Immature natural killer cell (primary cell): ENCODE results near the gene GATC. TPM values are rescaled to one million over a fixed set of nuclear protein-coding genes. Genes with fewer than 3 reads are reported as not detected.
A peak's percentile ranks its signal among the peaks of the same experiment; 100 is the strongest.

ENCODE experiments used
- DNase-seq, 3 donors: peaks; one replicate each; pipeline ENCODE4 v3.0.0; 2022; ENCODE audit warnings: mixed read lengths in 1 of 3
- H3K27ac Mint-ChIP-seq, 6 donors: one replicate each; pipeline ENCODE4 v1.8.0; 2020; ENCODE audit warnings: mixed read lengths in 6 of 6, mild to moderate bottlenecking in 5 of 6, inconsistent platforms in 4 of 6, moderate library complexity in 3 of 6
- H3K27me3 Mint-ChIP-seq, 3 donors: one replicate each; pipeline ENCODE4 v1.8.0; 2020 to 2021; ENCODE audit warnings: low read depth in 3 of 3, mild to moderate bottlenecking in 3 of 3, mixed read lengths in 3 of 3, moderate library complexity in 3 of 3, inconsistent platforms in 1 of 3
- H3K36me3 Mint-ChIP-seq, 3 donors: one replicate each; pipeline ENCODE4 v1.8.0; 2020; ENCODE audit warnings: mixed read lengths in 3 of 3, inconsistent platforms in 2 of 3, mild to moderate bottlenecking in 2 of 3
- H3K4me1 Mint-ChIP-seq, 2 donors: one replicate each; pipeline ENCODE4 v1.8.0; 2020; ENCODE audit warnings: inconsistent platforms in 2 of 2, mild to moderate bottlenecking in 2 of 2, mixed read lengths in 2 of 2, moderate library complexity in 1 of 2
- H3K4me3 Mint-ChIP-seq, 5 donors: one replicate each; pipeline ENCODE4 v1.8.0; 2020; ENCODE audit warnings: mild to moderate bottlenecking in 5 of 5, mixed read lengths in 5 of 5, inconsistent platforms in 3 of 5, moderate library complexity in 3 of 5
- H3K9me3 Mint-ChIP-seq, 6 donors: one replicate each; pipeline ENCODE4 v1.8.0; 2020; ENCODE audit warnings: mild to moderate bottlenecking in 6 of 6, mixed read lengths in 6 of 6, inconsistent platforms in 4 of 6, moderate library complexity in 3 of 6
- polyA plus RNA-seq, 3 donors: library from polyadenylated mRNA; unstranded; fragments of 300-500 nt; fragmentation: Illumina TruSeq; gene quantifications; one replicate each; pipeline ENCODE4 v1.2.3, GENCODE V29; 2021

The GATC gene
- polyA plus RNA-seq, 3 donors from 2014 or later = 8.3 to 26.7 (median 23.3) TPM

GRCh38 chr12:120468821-120469449, 22.7 kb downstream of the GATC start:
- H3K4me1 Mint-ChIP-seq = peaks cover 72 to 81% of the 10 kb centered on the region in 2 donors
- H3K27ac Mint-ChIP-seq = peak overlapping the region; percentile 88 to 98 (median 92)

GRCh38 chr12:120469450-120470149, 23.4 kb downstream of the GATC start, which contains the start of gene SRSF9:
SRSF9 (minus strand) TSS chr12:120469748; CDS start chr12:120469609, 139 bp downstream.
- H3K9me3 Mint-ChIP-seq = no peaks in the 10 kb centered on the region
- H3K4me3 Mint-ChIP-seq = peak within 1 kb of the TSS; percentile 90 to 100 (median 97)
- H3K27me3 Mint-ChIP-seq = peaks cover 5 to 13% (median 10%) of the 10 kb centered on the region in 3 donors
- H3K4me1 Mint-ChIP-seq = peaks cover 77 to 84% of the 10 kb centered on the region in 2 donors
- DNase-seq = peak; percentile 97 to 98 (median 98)
- H3K36me3 Mint-ChIP-seq = peaks cover 8 to 22% (median 8%) of the 10 kb centered on the region in 3 donors
- H3K27ac Mint-ChIP-seq = peak within 1 kb of the TSS; percentile 88 to 99 (median 96)

More at GRCh38 chr12:120468821-120469449, 22.7 kb downstream of the GATC start:
- Mint-ChIP-seq H3K36me3 (peaks cover 7 to 28% (median 10%) of the 10 kb centered on the region in 3 donors), H3K27me3 (peaks cover 5 to 13% (median 10%) of the 10 kb centered on the region in 3 donors), H3K4me3 (peak overlapping the region; percentile 90 to 100 (median 97)), H3K9me3 (no peaks in the 10 kb centered on the region)
- no peak for DNase-seq

DNA sequence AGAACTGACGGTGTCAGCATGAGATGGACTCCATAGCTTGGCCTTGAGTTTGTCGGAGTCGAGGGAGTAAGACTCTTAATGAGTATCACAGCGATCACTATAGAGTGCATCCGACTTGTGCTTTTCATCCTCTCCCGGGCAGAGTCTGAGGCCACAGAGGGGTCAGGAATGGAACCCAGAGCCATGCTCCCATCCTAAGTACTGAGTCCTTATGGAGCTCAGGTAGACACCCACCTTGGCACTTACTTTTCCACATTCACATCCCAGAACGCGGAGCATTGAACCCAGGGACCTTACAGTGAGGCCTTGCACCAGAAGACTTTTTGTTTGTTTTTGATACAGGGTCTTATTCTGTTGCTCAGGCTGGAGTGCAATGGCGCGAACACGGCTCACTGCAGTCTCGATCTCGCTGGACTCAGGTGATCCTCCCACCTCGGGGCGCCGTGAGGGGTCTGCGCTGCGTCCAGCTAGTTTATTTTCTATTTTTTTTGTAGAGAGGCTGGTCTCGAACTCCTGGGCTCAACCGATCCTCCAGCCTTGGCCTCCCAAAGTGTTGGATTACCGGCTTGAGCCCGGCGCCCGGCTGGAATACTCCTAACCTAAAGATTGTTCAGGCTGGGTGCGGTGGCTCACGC, 24.0 kb downstream of the GATC start:
- H3K4me3 Mint-ChIP-seq = peak overlapping the region; percentile 90 to 100 (median 97)
- H3K27me3 Mint-ChIP-seq = peaks cover 5 to 13% (median 10%) of the 10 kb centered on the region in 3 donors
- H3K36me3 Mint-ChIP-seq = peaks cover 7 to 15% (median 8%) of the 10 kb centered on the region in 3 donors
- H3K27ac Mint-ChIP-seq = peak overlapping the region; percentile 88 to 99 (median 96)
- no peaks in the 10 kb centered on the region for H3K9me3 Mint-ChIP-seq
- peaks cover 80 to 84% of the 10 kb centered on the region in 2 donors for H3K4me1 Mint-ChIP-seq
- no peak for DNase-seq

GRCh38 chr12:120472521-120472920, 26.3 kb downstream of the GATC start:
- H3K9me3 Mint-ChIP-seq = no peaks in the 10 kb centered on the region
- DNase-seq = no peak
- H3K27me3 Mint-ChIP-seq = peaks cover 5 to 14% (median 10%) of the 10 kb centered on the region in 3 donors
- peaks cover 76 to 78% of the 10 kb centered on the region in 2 donors for H3K4me1 Mint-ChIP-seq
- H3K36me3 Mint-ChIP-seq = peaks cover 4 to 8% (median 7%) of the 10 kb centered on the region in 3 donors
- H3K4me3 Mint-ChIP-seq = peak overlapping the region; percentile 4 to 100 (median 90)
- peak overlapping the region in 5 of 6 donors; percentile 46 to 91 (median 65) for H3K27ac Mint-ChIP-seq

GRCh38 chr12:120473807-120474615, 27.8 kb downstream of the GATC start:
- Mint-ChIP-seq H3K4me1 (peaks cover 64 to 67% of the 10 kb centered on the region in 2 donors), H3K4me3 (peak overlapping the region in 4 of 5 donors; percentile 19 to 53 (median 42)), H3K27me3 (peaks cover 3 to 8% (median 6%) of the 10 kb centered on the region in 3 donors), H3K36me3 (peaks cover 3 to 7% (median 7%) of the 10 kb centered on the region in 3 donors), H3K9me3 (no peaks in the 10 kb centered on the region), H3K27ac (peak overlapping the region; percentile 41 to 86 (median 76))
- DNase-seq = no peak

DNA sequence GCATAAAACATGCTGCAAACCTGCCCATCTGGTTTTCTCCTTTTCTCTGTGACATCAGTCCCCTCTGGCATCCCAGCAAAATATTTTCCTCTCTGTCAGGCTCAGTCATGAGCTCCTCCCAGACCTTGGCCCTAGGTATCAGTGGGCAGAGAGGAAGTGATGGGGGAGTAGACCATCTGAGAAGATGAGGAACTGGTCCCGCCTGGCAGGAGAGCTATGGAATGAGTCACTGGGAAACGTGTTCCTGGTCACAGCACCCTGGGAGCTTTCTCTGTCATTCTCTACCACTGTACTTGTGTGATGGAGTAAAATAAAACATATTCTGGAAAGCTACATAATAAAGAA, 28.3 kb downstream of the GATC start:
- Mint-ChIP-seq H3K4me3 (peak overlapping the region in 2 of 5 donors; percentile 14 to 15), H3K9me3 (no peaks in the 10 kb centered on the region), H3K27me3 (peaks cover 1 to 4% (median 2%) of the 10 kb centered on the region in 3 donors), H3K27ac (peak overlapping the region; percentile 41 to 86 (median 70)), H3K4me1 (peaks cover 68 to 70% of the 10 kb centered on the region in 2 donors), H3K36me3 (peaks cover 3 to 7% (median 7%) of the 10 kb centered on the region in 3 donors)
- no peak for DNase-seq

DNA sequence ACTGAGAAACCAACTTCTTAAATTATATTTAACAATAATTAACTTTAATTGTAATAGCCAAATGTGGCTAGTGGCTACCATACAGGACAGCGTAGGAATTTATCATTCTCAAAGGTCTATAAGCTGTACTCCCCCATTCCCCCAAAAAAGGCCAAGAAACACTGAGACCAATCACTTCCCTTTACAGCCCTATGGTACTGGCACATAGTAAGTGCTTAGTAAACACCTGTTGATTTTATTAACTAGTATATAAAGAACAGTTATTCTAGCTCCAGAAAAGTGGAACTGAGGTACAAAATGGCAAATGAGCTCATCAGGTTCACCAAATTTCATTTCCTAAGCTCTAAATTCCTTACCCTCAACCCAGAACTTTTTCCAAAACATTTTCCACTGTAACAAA, 29.4 kb downstream of the GATC start:
- H3K9me3 Mint-ChIP-seq = no peaks in the 10 kb centered on the region
- H3K4me1 Mint-ChIP-seq = peaks cover 71% of the 10 kb centered on the region in 2 donors
- H3K27ac Mint-ChIP-seq = peak overlapping the region; percentile 67 to 85 (median 78)
- peak overlapping the region in 1 of 5 donors; percentile 51 for H3K4me3 Mint-ChIP-seq
- H3K36me3 Mint-ChIP-seq = peaks cover 0 to 4% (median 4%) of the 10 kb centered on the region in 3 donors
- DNase-seq = no peak
- peaks cover 0 to 3% (median 2%) of the 10 kb centered on the region in 3 donors for H3K27me3 Mint-ChIP-seq

DNA sequence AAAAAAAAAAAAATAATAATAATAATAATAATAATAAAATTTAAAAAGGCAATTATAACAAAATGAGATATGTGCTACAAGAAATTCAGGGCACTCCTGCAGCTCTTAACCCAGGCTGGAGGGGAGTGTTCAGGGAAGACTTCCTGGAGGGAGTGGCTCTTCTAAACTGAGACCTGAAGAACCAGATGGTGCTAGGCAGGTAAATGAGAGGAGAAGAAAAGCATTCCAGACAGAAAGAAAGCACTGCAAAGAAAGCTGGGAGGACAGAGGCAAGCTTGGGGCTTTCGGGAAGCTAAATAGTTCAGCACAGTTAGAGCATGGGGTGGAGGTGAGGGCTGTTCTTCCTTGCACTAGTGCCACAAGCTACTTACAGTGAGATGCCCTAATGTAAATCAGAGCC, 33.2 kb downstream of the GATC start:
- DNase-seq = no peak
- Mint-ChIP-seq H3K9me3 (no peaks in the 10 kb centered on the region), H3K4me3 (peak overlapping the region; percentile 87 to 95 (median 89)), H3K36me3 (peaks cover 8 to 14% (median 11%) of the 10 kb centered on the region in 3 donors), H3K4me1 (peaks cover 72 to 73% of the 10 kb centered on the region in 2 donors), H3K27ac (peak overlapping the region; percentile 94 to 100 (median 98)), H3K27me3 (peaks cover 3 to 12% (median 8%) of the 10 kb centered on the region in 3 donors)

DNA sequence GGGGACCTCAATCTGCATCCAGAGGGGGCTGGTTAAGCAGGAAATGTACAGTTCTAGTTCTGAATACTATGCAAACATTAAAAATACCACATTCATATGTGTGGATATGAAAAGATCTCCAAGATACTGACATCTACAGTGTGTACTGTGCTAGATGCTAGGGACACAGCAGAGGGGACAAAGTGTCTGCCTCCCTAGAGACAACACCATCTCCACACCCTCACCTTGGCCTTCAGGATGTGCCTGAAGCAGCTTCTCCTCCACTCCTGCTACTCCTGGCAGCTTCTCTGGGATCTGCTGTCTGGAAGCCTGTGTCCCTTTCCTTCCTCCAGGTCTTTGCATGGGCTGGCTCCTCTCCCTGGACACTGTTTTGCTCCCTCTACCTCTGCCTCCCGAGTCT, 34.0 kb downstream of the GATC start:
- Mint-ChIP-seq H3K27ac (peak overlapping the region; percentile 94 to 100 (median 98)), H3K4me1 (peaks cover 65 to 66% of the 10 kb centered on the region in 2 donors), H3K9me3 (no peaks in the 10 kb centered on the region), H3K36me3 (peaks cover 8 to 14% (median 8%) of the 10 kb centered on the region in 3 donors), H3K4me3 (peak overlapping the region; percentile 87 to 95 (median 89)), H3K27me3 (peaks cover 3 to 12% (median 8%) of the 10 kb centered on the region in 3 donors)
- no peak for DNase-seq

DNA sequence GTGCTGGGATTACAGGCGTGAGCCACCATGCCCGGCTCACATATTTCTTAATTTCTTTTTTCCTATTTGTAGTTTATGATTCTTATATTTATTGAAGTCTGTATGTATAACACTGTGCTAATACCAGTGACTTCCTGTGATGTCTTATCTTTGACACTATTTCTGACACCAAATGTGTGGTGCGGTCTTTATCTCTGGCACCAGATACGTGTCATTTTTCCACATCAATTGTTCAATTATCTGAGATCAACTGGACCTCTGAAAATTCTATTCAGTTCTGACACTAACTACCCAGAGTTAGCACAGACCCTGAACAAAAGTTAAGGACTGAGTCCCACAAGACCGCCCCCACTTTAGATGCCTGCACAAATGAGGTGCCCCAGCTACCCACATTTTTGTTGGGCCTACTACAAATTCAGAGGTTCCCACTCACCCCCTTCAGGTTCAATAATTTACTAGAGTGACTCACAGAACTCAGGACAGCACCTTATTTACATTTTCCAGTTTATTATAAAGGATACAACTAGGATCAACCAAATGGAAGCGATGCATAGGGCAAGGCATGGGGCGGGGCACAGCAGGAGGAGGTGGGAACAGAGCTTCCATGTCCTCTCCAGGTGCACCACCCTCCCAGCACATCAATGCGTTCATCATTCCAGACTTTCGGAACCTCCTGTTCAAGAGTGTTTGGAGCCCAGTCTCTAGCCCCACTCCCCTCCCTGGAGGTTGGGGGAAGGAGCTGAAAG, 35.0 kb downstream of the GATC start:
- Mint-ChIP-seq H3K4me3 (peak overlapping the region; percentile 87 to 95 (median 89)), H3K4me1 (peaks cover 56 to 58% of the 10 kb centered on the region in 2 donors), H3K27me3 (peaks cover 3 to 12% (median 8%) of the 10 kb centered on the region in 3 donors), H3K36me3 (peaks cover 8 to 14% (median 8%) of the 10 kb centered on the region in 3 donors), H3K9me3 (no peaks in the 10 kb centered on the region), H3K27ac (peak overlapping the region; percentile 94 to 100 (median 98))
- peak; percentile 76 to 79 (median 78) for DNase-seq

DNA sequence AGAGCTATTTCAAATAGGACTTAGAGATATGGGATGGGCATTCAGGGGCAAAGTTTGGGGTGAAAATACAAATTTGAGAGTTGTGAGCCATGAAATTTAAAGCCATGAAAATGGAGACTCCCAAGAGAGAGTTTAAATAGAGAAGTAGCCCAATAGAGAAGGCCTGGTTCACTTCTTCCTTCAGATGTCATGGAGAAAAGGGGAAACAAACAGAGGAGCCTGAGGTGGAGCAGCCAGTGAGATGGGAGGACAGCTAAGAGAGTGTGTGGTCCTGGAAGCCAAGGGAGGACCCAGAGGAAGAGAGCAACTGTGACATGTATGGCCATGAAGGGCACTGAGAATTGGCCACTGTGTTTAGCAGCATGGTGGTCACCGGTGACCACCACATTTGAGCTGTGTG, 37.4 kb downstream of the GATC start:
- Mint-ChIP-seq H3K4me1 (peaks cover 52 to 57% of the 10 kb centered on the region in 2 donors), H3K4me3 (peak overlapping the region in 2 of 5 donors; percentile 3 to 8), H3K9me3 (no peaks in the 10 kb centered on the region), H3K36me3 (peaks cover 8 to 19% (median 15%) of the 10 kb centered on the region in 3 donors), H3K27me3 (peaks cover 3 to 11% (median 8%) of the 10 kb centered on the region in 3 donors), H3K27ac (peak overlapping the region in 5 of 6 donors; percentile 43 to 89 (median 76))
- DNase-seq = no peak
